Globus pallidus (tissue), 1 donor: ENCODE data around the gene PROSER2.

Experiments
- DNase-seq: peaks from one replicate; pipeline ENCODE4 v3.0.0-alpha.2; 2015; ENCODE audit warnings: low spot score

The PROSER2 gene

GRCh38 chr10:11909618-11910017 lies 86.5 kb downstream of the PROSER2 start:
- no peak for DNase-seq

- DNase-seq: no peak
Measured at GRCh38 chr10:11910102-11910501, 86.9 kb downstream of the PROSER2 start.

- no peak for DNase-seq
Measured at GRCh38 chr10:11913079-11913641, 90.0 kb downstream of the PROSER2 start.

GRCh38 chr10:11918384-11918783 lies 95.2 kb downstream of the PROSER2 start:
- no peak for DNase-seq

GRCh38 chr10:11919271-11919670 lies 96.1 kb downstream of the PROSER2 start:
- DNase-seq: no peak
